Pancreas (tissue), 10 donors: ENCODE results near the gene HIF1A. TPM values are rescaled to one million over a fixed set of nuclear protein-coding genes. Genes with fewer than 3 reads are reported as not detected.
A peak's percentile ranks its signal among the peaks of the same experiment; 100 is the strongest.

Source experiments
- ATAC-seq, 4 donors: fragments of 200-7000 bp; cut with Tn5 transposase; one replicate each; pipeline versions ENCODE4 v1.8.0 to v1.9.1; 2020; ENCODE audit warnings: mild to moderate bottlenecking in 4 of 4, moderate library complexity in 4 of 4
- DNase-seq, 6 donors: peaks; one replicate each; pipeline ENCODE4 v3.0.0-alpha.2; 2020
- FAIRE-seq: peaks from 2 replicates; lab custom pipeline; 2012; peaks lifted over from hg19 to GRCh38; lab: Jason Lieb, UNC
- H3K27ac ChIP-seq, 4 donors: fragments of 200-600 bp; sonication (generic); 1 replicate in 3 of 4; 2 replicates in 1 of 4; pipeline versions ENCODE4 v1.5.0 to v1.8.0; 2020
- H3K27me3 ChIP-seq, 4 donors: fragments of 200-600 bp; one replicate each; pipeline ENCODE4 v1.8.0; 2021
- H3K36me3 ChIP-seq, 3 donors: fragments of 200-600 bp; sonication (generic) in 1 of 3; one replicate each; pipeline versions ENCODE4 v1.5.0 to v1.8.0; 2020 to 2021
- H3K4me1 ChIP-seq, 3 donors: fragments of 200-600 bp; one replicate each; pipeline ENCODE4 v1.8.0; 2021
- H3K4me3 ChIP-seq, 4 donors: fragments of 200-600 bp; sonication (generic) in 2 of 4; one replicate each; pipeline versions ENCODE4 v1.5.0 to v1.8.0; 2020 to 2021
- H3K9me3 ChIP-seq, 4 donors: fragments of 200-600 bp; one replicate each; pipeline ENCODE4 v1.8.0; 2021
- CTCF ChIP-seq, 4 donors: fragments of 200-600 bp; sonication (generic) in 3 of 4; IDR thresholded peaks; one replicate each; pipeline versions ENCODE4 v1.5.0 to v1.8.0; 2021; ENCODE audit warnings: antibody characterized with exemption in 4 of 4
- WGBS, 2 donors: extraction: QIAGEN DNeasy Blood & Tissue Kit; methylation state at CpG; one replicate each; pipeline ENCODE4 v1.1.7; 2013; 5-methylcytosine and 5-hydroxymethylcytosine counted together
- intact Hi-C, 3 donors: fragments of 100-400 bp; cut with DNase I; formaldehyde crosslinking; loops; one replicate each; pipeline versions ENCODE4 v1.11.1 to v1.14.2; 2022
- polyA plus RNA-seq, 2 donors: library from polyadenylated mRNA; stranded (reverse); fragments of 200-250 nt; gene quantifications; one replicate each; pipeline ENCODE4 v1.2.3, GENCODE V29; 2013
- total RNA-seq, 6 donors: library from RNA; stranded (reverse); fragmentation: NEBNext Ultra II Directional in 4 of 6; extraction: Animal tissue kit (Norgen Biotek cat#: 25700) in 4 of 6; gene quantifications; one replicate each; pipeline versions ENCODE4 v1.2.1 to v1.2.4, GENCODE V29; 2021 to 2023
- donor health status: healthy with polysubstance abuse.
- donor health status: DM: no; HTN: no; CAD: no; lungs with moderate emphysema.
- donor health status: DM: no; HTN: no; CAD: no.
- donor health status: control.
- donor health status: control.
- donor health status: Bipolar disorder and iron deficiency.
- donor health status: DM: yes; HTN: yes; CAD: no.
- donor health status: DM: no; HTN: no; CAD: no.
- donor health status: DM: no; HTN: no; CAD: no.
- donor health status: DM: yes; HTN: yes; CAD: no.

Gene HIF1A
- total and polyA plus RNA-seq, 8 donors: 10.6 to 97.4 (median 27.0) TPM

- no peak for ATAC-seq
- 53 to 77% methylated on average over 2 of the region's 2 CpGs for WGBS, 2 donors
- no peak for FAIRE-seq
Measured at GRCh38 chr14:61756135-61756534, 60.8 kb downstream of the HIF1A start.

DNA sequence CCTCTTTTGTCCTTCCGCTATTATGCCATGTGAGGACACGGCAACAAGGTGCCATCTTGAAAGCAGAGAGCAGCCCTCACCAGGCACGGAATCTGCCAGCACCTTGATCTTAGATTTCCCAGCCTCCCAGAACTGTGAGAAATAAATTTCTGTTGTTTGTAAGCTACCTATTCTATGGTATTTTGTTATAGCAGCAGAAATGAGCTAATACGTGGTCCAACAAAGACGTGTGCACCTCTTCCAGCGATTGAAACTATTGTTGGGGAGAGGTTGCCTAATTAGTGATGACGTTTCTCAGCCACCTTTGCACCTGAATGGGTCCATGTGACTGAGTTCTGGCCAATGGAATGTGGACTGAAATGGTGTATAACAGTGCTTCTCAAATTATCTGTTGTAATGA is 64.6 kb downstream of the HIF1A start:
- no peak for DNase-seq
- no peak for FAIRE-seq
- no peak for TF ChIP-seq CTCF (IDR thresholded peaks at IDR 0.05)
- Histone ChIP-seq H3K4me1 (peaks cover 0 to 14% (median 6%) of the 10 kb centered on the region in 3 donors), H3K27me3 (no peaks in the 10 kb centered on the region), H3K9me3 (no peaks in the 10 kb centered on the region), H3K36me3 (no peaks in the 10 kb centered on the region), H3K4me3 (no peak overlapping the region), H3K27ac (no peak overlapping the region)
- intact Hi-C loops: no loop called here
- 89 to 90% methylated on average over 7 of the region's 7 CpGs for WGBS, 2 donors
- ATAC-seq: no peak

More at GRCh38 chr14:61756135-61756534, 60.8 kb downstream of the HIF1A start:
- intact Hi-C loops: no loop called here
- H3K4me1 ChIP-seq: peaks cover 0 to 7% (median 0%) of the 10 kb centered on the region in 3 donors
- no peak overlapping the region for H3K27ac ChIP-seq
- H3K4me3 ChIP-seq: no peak overlapping the region
- no peaks in the 10 kb centered on the region for H3K36me3 ChIP-seq
- no peak for DNase-seq
- H3K9me3 ChIP-seq: no peaks in the 10 kb centered on the region
- TF ChIP-seq CTCF (IDR thresholded peaks at IDR 0.05): no peak
- H3K27me3 ChIP-seq: no peaks in the 10 kb centered on the region

GRCh38 chr14:61761557-61761956 is 66.2 kb downstream of the HIF1A start:
- H3K36me3 ChIP-seq: no peaks in the 10 kb centered on the region
- peak overlapping the region in 2 of 4 donors; percentile 67 to 79 for H3K4me3 ChIP-seq
- peak in 3 of 4 donors; percentile 2 to 5 (median 2) for ATAC-seq
- DNase-seq: no peak
- H3K9me3 ChIP-seq: no peaks in the 10 kb centered on the region
- TF ChIP-seq CTCF (IDR thresholded peaks at IDR 0.05): no peak
- H3K4me1 ChIP-seq: peaks cover 0 to 14% (median 6%) of the 10 kb centered on the region in 3 donors
- WGBS, 2 donors: 60% methylated on average over 5 of the region's 5 CpGs
- intact Hi-C loops: no loop called here
- H3K27me3 ChIP-seq: no peaks in the 10 kb centered on the region
- no peak for FAIRE-seq
- H3K27ac ChIP-seq: peak overlapping the region in 3 of 4 donors; percentile 67 to 90 (median 86)

GRCh38 chr14:61761959-61762786 is 66.9 kb downstream of the HIF1A start, which contains the start of gene SNAPC1:
Gene SNAPC1 (plus strand): TSS chr14:61762420. CDS start chr14:61762461, 41 bp downstream.
- H3K4me3 ChIP-seq: peak within 1 kb of the TSS; percentile 43 to 89 (median 73)
- intact Hi-C loops: no loop called here

More at GRCh38 chr14:61761959-61762786, 66.9 kb downstream of the HIF1A start, which contains the start of gene SNAPC1:
- WGBS, 2 donors: 0% methylated on average over 49 of the region's 49 CpGs
- H3K27ac ChIP-seq: peak within 1 kb of the TSS in 3 of 4 donors; percentile 67 to 90 (median 86)
- H3K36me3 ChIP-seq: no peaks in the 10 kb centered on the region
- FAIRE-seq (peak; percentile 96), DNase-seq (peak; percentile 95 to 99 (median 97)), ATAC-seq (peak; percentile 99)
- H3K9me3 ChIP-seq: no peaks in the 10 kb centered on the region
- H3K27me3 ChIP-seq: no peaks in the 10 kb centered on the region
- peaks cover 0 to 14% (median 6%) of the 10 kb centered on the region in 3 donors for H3K4me1 ChIP-seq
- TF ChIP-seq CTCF (IDR thresholded peaks at IDR 0.05): no peak
